Ovary (tissue), 9 donors: ENCODE results near the gene PPP1R13L. TPM values are rescaled to one million over a fixed set of nuclear protein-coding genes. Genes with fewer than 3 reads are reported as not detected.

Source experiments
- DNase-seq, 5 donors: peaks; one replicate each; pipeline ENCODE4 v3.0.0-alpha.2; 2019 to 2020
- H3K27ac ChIP-seq, 2 donors: fragments of 200-600 bp; one replicate each; pipeline versions ENCODE4 v1.5.1 to v1.8.0; 2019 to 2022
- H3K27me3 ChIP-seq: fragments of 200-600 bp; one replicate; pipeline ENCODE4 v1.8.0; 2022
- H3K36me3 ChIP-seq: fragments of 200-600 bp; sonication (generic); one replicate; pipeline ENCODE4 v1.5.1; 2019
- H3K4me1 ChIP-seq: one replicate; pipeline ENCODE4 v1.8.1; 2013; ENCODE audit warnings: mild to moderate bottlenecking, moderate library complexity; ENCODE audit not compliant: insufficient read depth
- H3K4me3 ChIP-seq: fragments of 200-600 bp; sonication (generic); one replicate; pipeline ENCODE4 v1.5.1; 2017
- H3K9me3 ChIP-seq, 2 donors: fragments of 200-600 bp in 1 of 2; sonication (generic) in 1 of 2; one replicate each; pipeline versions ENCODE4 v1.5.1 to v1.8.1; 2013 to 2019; ENCODE audit warnings: mild to moderate bottlenecking in 1 of 2, moderate library complexity in 1 of 2
- EP300 ChIP-seq: sonication (generic); formaldehyde crosslinking; IDR thresholded peaks from one replicate; pipeline ENCODE4 v1.6.1; 2017; ENCODE audit warnings: antibody characterized with exemption
- POLR2A ChIP-seq: fragments of 450-650 bp; IDR thresholded peaks from one replicate; pipeline ENCODE4 v1.6.1; 2017; ENCODE audit warnings: antibody characterized with exemption, mild to moderate bottlenecking, moderate library complexity
- WGBS, 3 donors: extraction: QIAGEN DNeasy Blood & Tissue Kit in 1 of 3; methylation state at CpG; one replicate each; pipeline versions ENCODE4 v1.1.5 to v1.1.7; 2013 to 2017; 5-methylcytosine and 5-hydroxymethylcytosine counted together
- intact Hi-C, 4 donors: fragments of 100-400 bp; cut with DNase I; formaldehyde crosslinking; loops; one replicate each; pipeline versions ENCODE4 v1.11.0 to v1.15.1; 2022 to 2023
- polyA plus RNA-seq, 2 donors: library from polyadenylated mRNA; stranded (reverse); fragments of 200-250 nt in 1 of 2; fragments of 350-450 nt in 1 of 2; fragmentation: Illumina TruSeq in 1 of 2; extraction: RNeasy Lipid Tissue Mini Kit (QIAGEN cat#74804) in 1 of 2; gene quantifications; one replicate each; pipeline ENCODE4 v1.2.3, GENCODE V29; 2013 to 2014
- total RNA-seq, 7 donors: library from RNA; depleted of rRNA in 2 of 7; stranded (reverse); fragments of >200 nt in 2 of 7; fragmentation: NEBNext Ultra II Directional in 3 of 7; extraction: Animal tissue kit (Norgen Biotek cat#: 25700) in 3 of 7; gene quantifications; one replicate each; pipeline versions ENCODE4 v1.1.0 to v1.2.4, GENCODE V29; 2016 to 2023
- TF ChIP-seq, protein P1 (sequence below), 3 donors: fragments of 450-650 bp in 2 of 3; fragments of 200-600 bp in 1 of 3; IDR thresholded peaks; one replicate each; pipeline versions ENCODE4 v1.5.1 to v1.8.0; 2016 to 2022; ENCODE audit warnings: antibody characterized with exemption in 3 of 3, mild to moderate bottlenecking in 1 of 3
- donor health status: DM: no; HTN: no; CAD: no; lungs with moderate emphysema.
- donor health status: DM: no; HTN: no; CAD: no.
- donor health status: Bipolar disorder and iron deficiency.
- donor health status: DM: yes; HTN: yes; CAD: no.
- donor health status: DM: no; HTN: no; CAD: no.
- donor health status: DM: yes; HTN: yes; CAD: no.

Gene PPP1R13L
- total and polyA plus RNA-seq, 9 donors = 6.8 to 29.1 (median 13.3) TPM

GRCh38 chr19:45363861-45364459, 40.9 kb downstream of the PPP1R13L start:
- no peak for TF ChIP-seq POLR2A
- TF ChIP-seq EP300 = no peak
- TF ChIP-seq, protein P1, sequence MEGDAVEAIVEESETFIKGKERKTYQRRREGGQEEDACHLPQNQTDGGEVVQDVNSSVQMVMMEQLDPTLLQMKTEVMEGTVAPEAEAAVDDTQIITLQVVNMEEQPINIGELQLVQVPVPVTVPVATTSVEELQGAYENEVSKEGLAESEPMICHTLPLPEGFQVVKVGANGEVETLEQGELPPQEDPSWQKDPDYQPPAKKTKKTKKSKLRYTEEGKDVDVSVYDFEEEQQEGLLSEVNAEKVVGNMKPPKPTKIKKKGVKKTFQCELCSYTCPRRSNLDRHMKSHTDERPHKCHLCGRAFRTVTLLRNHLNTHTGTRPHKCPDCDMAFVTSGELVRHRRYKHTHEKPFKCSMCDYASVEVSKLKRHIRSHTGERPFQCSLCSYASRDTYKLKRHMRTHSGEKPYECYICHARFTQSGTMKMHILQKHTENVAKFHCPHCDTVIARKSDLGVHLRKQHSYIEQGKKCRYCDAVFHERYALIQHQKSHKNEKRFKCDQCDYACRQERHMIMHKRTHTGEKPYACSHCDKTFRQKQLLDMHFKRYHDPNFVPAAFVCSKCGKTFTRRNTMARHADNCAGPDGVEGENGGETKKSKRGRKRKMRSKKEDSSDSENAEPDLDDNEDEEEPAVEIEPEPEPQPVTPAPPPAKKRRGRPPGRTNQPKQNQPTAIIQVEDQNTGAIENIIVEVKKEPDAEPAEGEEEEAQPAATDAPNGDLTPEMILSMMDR (IDR thresholded peaks at IDR 0.05) = no peak
- no peak for DNase-seq
- Histone ChIP-seq H3K27ac (no peak overlapping the region), H3K36me3 (no peaks in the 10 kb centered on the region), H3K4me3 (no peak overlapping the region), H3K4me1 (no peaks in the 10 kb centered on the region), H3K27me3 (no peaks in the 10 kb centered on the region), H3K9me3 (no peaks in the 10 kb centered on the region)
- WGBS, 3 donors = 82 to 87% (median 83%) methylated on average over 41 to 44 of the region's 44 CpGs
- intact Hi-C loops = no loop called here

- intact Hi-C loops = no loop called here
- no peak for DNase-seq
- no peak overlapping the region for H3K27ac ChIP-seq
- no peaks in the 10 kb centered on the region for H3K4me1 ChIP-seq
- H3K9me3 ChIP-seq = no peaks in the 10 kb centered on the region
- WGBS, 3 donors = 89 to 91% (median 89%) methylated on average over 16 of the region's 16 CpGs
- H3K36me3 ChIP-seq = no peaks in the 10 kb centered on the region
- no peaks in the 10 kb centered on the region for H3K27me3 ChIP-seq
- TF ChIP-seq POLR2A (no peak), EP300 (no peak)
- H3K4me3 ChIP-seq = no peak overlapping the region
These were observed 42.6 kb downstream of the PPP1R13L start for GRCh38 chr19:45362291-45362690.

DNA sequence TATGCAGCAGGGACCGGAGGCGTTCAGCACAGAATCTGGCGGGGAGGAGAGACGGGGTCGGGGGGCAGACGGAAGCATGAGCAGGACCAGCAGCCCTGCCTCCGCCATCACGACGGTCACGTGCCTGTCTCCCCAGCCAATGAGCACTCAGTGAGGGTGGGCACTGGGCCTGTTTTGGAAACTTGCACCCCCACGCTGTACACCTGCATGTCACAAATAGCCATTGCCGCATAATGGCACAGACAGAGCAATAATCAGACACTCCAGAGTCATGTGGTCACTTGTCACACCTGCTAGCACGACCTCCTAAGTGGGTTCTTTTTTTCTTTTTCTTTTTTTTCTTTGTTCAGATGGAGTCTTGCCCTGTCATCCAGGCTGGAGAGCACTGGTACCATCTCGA, 43.3 kb downstream of the PPP1R13L start:
- H3K27me3 ChIP-seq = no peaks in the 10 kb centered on the region
- no peaks in the 10 kb centered on the region for H3K36me3 ChIP-seq
- no peak for TF ChIP-seq POLR2A
- TF ChIP-seq, protein P1 (IDR thresholded peaks at IDR 0.05) = no peak
- no peak for TF ChIP-seq EP300
- 87 to 90% (median 90%) methylated on average over 14 of the region's 14 CpGs for WGBS, 3 donors
- DNase-seq = no peak
- H3K4me3 ChIP-seq = no peak overlapping the region
- H3K4me1 ChIP-seq = no peaks in the 10 kb centered on the region
- intact Hi-C loops = no loop called here
- no peaks in the 10 kb centered on the region for H3K9me3 ChIP-seq
- H3K27ac ChIP-seq = no peak overlapping the region

DNA sequence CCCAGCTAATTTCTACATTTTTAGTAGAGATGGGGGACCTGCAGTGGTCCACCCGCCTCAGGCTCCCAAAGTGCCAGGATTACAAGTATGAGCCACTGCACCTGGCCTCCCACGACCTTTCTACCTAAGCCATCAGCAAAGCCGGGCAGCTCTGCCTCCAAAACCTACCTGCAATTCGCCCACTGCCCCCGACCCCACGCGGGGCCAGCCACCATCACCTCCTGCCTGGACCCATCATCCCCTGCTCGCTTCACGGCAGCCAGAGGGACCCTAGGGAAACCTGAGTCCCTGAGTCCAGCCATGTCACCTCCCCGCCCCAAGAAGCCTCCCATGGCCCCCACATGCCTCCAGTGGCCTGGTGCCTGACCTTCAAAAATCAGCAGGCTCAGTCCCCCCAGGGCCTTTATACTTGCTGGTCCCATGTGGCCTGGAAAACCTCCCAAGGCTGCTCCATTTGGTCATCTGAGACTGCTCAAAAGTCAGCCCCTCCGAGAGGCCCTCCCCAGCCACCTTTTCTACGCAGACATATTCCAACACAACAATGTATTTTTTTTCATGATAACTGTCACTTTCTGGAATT, 46.6 kb downstream of the PPP1R13L start:
- TF ChIP-seq POLR2A (no peak), EP300 (no peak)
- TF ChIP-seq, protein P1 (IDR thresholded peaks at IDR 0.05) = no peak
- Histone ChIP-seq H3K27me3 (no peaks in the 10 kb centered on the region), H3K9me3 (no peaks in the 10 kb centered on the region), H3K36me3 (no peaks in the 10 kb centered on the region), H3K27ac (no peak overlapping the region), H3K4me1 (no peaks in the 10 kb centered on the region), H3K4me3 (no peak overlapping the region)
- intact Hi-C loops = no loop called here
- WGBS, 3 donors = 85 to 89% (median 86%) methylated on average over 12 of the region's 12 CpGs
- DNase-seq = no peak

GRCh38 chr19:45357445-45357783, 47.5 kb downstream of the PPP1R13L start:
- Histone ChIP-seq H3K27me3 (no peaks in the 10 kb centered on the region), H3K4me3 (no peak overlapping the region), H3K36me3 (no peaks in the 10 kb centered on the region), H3K27ac (no peak overlapping the region), H3K4me1 (no peaks in the 10 kb centered on the region), H3K9me3 (no peaks in the 10 kb centered on the region)
- intact Hi-C loops = no loop called here
- TF ChIP-seq, protein P1 (IDR thresholded peaks at IDR 0.05) = no peak
- no peak for TF ChIP-seq POLR2A
- no peak for TF ChIP-seq EP300
- WGBS, 3 donors = 89 to 92% (median 89%) methylated on average over 11 of the region's 11 CpGs
- DNase-seq = no peak
